Spleen (tissue), 11 donors: ENCODE measurements around the gene DDR1. TPM values are rescaled to one million over a fixed set of nuclear protein-coding genes. Genes with fewer than 3 reads are reported as not detected.
A peak's percentile ranks its signal among the peaks of the same experiment; 100 is the strongest.

Source experiments
- DNase-seq: peaks from one replicate; pipeline ENCODE4 v3.0.0-alpha.2; 2020
- H3K27ac ChIP-seq, 8 donors: fragments of 200-600 bp; sonication (generic) in 7 of 8; 1 replicate in 4 of 8; 2 replicates in 4 of 8; pipeline versions ENCODE4 v1.5.0 to v1.8.0; 2016 to 2021; ENCODE audit warnings: inconsistent platforms in 4 of 8, mild to moderate bottlenecking in 4 of 8, moderate library complexity in 1 of 8
- H3K27me3 ChIP-seq, 7 donors: fragments of 200-600 bp; sonication (generic) in 6 of 7; replicated peaks in 1 of 7; 1 replicate in 4 of 7; 2 replicates in 3 of 7; pipeline versions ENCODE4 v1.5.0 to v1.8.0; 2016 to 2021; ENCODE audit warnings: inconsistent platforms in 3 of 7, mild to moderate bottlenecking in 1 of 7
- H3K36me3 ChIP-seq, 6 donors: fragments of 200-600 bp; sonication (generic) in 5 of 6; 1 replicate in 4 of 6; 2 replicates in 2 of 6; pipeline versions ENCODE4 v1.5.0 to v1.8.0; 2016 to 2021; ENCODE audit warnings: inconsistent platforms in 2 of 6
- H3K4me1 ChIP-seq, 6 donors: fragments of 200-600 bp; sonication (generic) in 5 of 6; 1 replicate in 3 of 6; 2 replicates in 3 of 6; pipeline versions ENCODE4 v1.5.0 to v1.8.0; 2016 to 2021; ENCODE audit warnings: inconsistent platforms in 3 of 6
- H3K4me3 ChIP-seq, 8 donors: fragments of 200-600 bp; sonication (generic) in 7 of 8; 1 replicate in 4 of 8; 2 replicates in 4 of 8; pipeline versions ENCODE4 v1.5.0 to v1.8.0; 2016 to 2021; ENCODE audit warnings: inconsistent platforms in 4 of 8, mild to moderate bottlenecking in 4 of 8, moderate library complexity in 2 of 8
- H3K9me3 ChIP-seq, 8 donors: fragments of 200-600 bp; sonication (generic) in 7 of 8; 1 replicate in 4 of 8; 2 replicates in 4 of 8; pipeline versions ENCODE4 v1.5.0 to v1.8.0; 2016 to 2021; ENCODE audit warnings: inconsistent platforms in 4 of 8
- CTCF ChIP-seq, 11 experiments: fragments of 200-600 bp in 7 of 11; fragments of 450-650 bp in 4 of 11; sonication (generic) in 4 of 11; IDR thresholded peaks in 8 of 11; conservative IDR thresholded peaks in 3 of 11; 1 replicate in 7 of 11; 2 replicates in 4 of 11; pipeline versions ENCODE4 v1.4.0 to v1.8.0; 2016 to 2021; ENCODE audit warnings: antibody characterized with exemption in 11 of 11, inconsistent platforms in 4 of 11, mild to moderate bottlenecking in 1 of 11
- POLR2A ChIP-seq, 3 donors: fragments of 450-650 bp; IDR thresholded peaks; one replicate each; pipeline ENCODE4 v1.5.1; 2017; ENCODE audit warnings: antibody characterized with exemption in 3 of 3, mild to moderate bottlenecking in 1 of 3
- POLR2AphosphoS5 ChIP-seq, 3 donors: sonication (generic); formaldehyde crosslinking; IDR thresholded peaks; one replicate each; pipeline ENCODE4 v1.5.1; 2017; ENCODE audit warnings: antibody characterized with exemption in 3 of 3
- WGBS, 5 donors: extraction: QIAGEN DNeasy Blood & Tissue Kit in 3 of 5; methylation state at CpG; one replicate each; pipeline versions ENCODE4 v1.1.5 to v1.1.7; 2013 to 2018; 5-methylcytosine and 5-hydroxymethylcytosine counted together
- intact Hi-C: fragments of 100-400 bp; cut with DNase I; formaldehyde crosslinking; loops from one replicate; pipeline ENCODE4 v1.15.0; 2023; ENCODE audit warnings: low total_unique reads
- polyA plus RNA-seq, 3 donors: library from polyadenylated mRNA; stranded (reverse); fragments of 200-250 nt; gene quantifications; one replicate each; pipeline ENCODE4 v1.2.1, GENCODE V29; 2013
- total RNA-seq, 7 donors: library from RNA; depleted of rRNA in 3 of 7; stranded (reverse); fragments of >200 nt in 3 of 7; fragmentation: NEBNext Ultra II Directional in 4 of 7; extraction: Animal tissue kit (Norgen Biotek cat#: 25700) in 4 of 7; gene quantifications; one replicate each; pipeline versions ENCODE4 v1.1.0 to v1.2.1, GENCODE V29; 2016 to 2021
- donor health status: healthy with polysubstance abuse.
- donor health status: DM: no; HTN: no; CAD: no; lungs with moderate emphysema.
- donor health status: DM: no; HTN: no; CAD: no.
- donor health status: Bipolar disorder and iron deficiency.
- donor health status: healthy.
- donor health status: DM: no; HTN: no; CAD: no.
- donor health status: DM: yes; HTN: yes; CAD: no.

The DDR1 gene
- total and polyA plus RNA-seq, 10 donors = 5.0 to 37.1 (median 17.4) TPM

- Histone ChIP-seq H3K36me3 (peaks cover 0 to 12% (median 4%) of the 10 kb centered on the region in 6 donors), H3K27me3 (peaks cover 0 to 24% (median 0%) of the 10 kb centered on the region in 7 donors), H3K4me3 (peak overlapping the region; percentile 60 to 86 (median 64)), H3K4me1 (peaks cover 20 to 63% (median 44%) of the 10 kb centered on the region in 6 donors), H3K9me3 (no peaks in the 10 kb centered on the region), H3K27ac (peak overlapping the region; percentile 44 to 88 (median 83))
- intact Hi-C loops = no loop called here
- TF ChIP-seq CTCF (IDR thresholded peaks at IDR 0.05 in 8 of 11, conservative IDR thresholded peaks at IDR 0.05 in 3 of 11) = no peak
- TF ChIP-seq POLR2AphosphoS5 (IDR thresholded peaks at IDR 0.05) = peak; percentile 4 to 55 (median 47)
- WGBS, 5 donors = 10 to 28% (median 12%) methylated on average over 19 to 59 of the region's 59 CpGs
- DNase-seq = peak; percentile 83
Observed at GRCh38 chr6:30884521-30885480, 482 bp downstream of the DDR1 start.

- no peak for TF ChIP-seq POLR2AphosphoS5 (IDR thresholded peaks at IDR 0.05)
- TF ChIP-seq CTCF (IDR thresholded peaks at IDR 0.05 in 8 of 11, conservative IDR thresholded peaks at IDR 0.05 in 3 of 11) = no peak
- TF ChIP-seq POLR2A (IDR thresholded peaks at IDR 0.05) = no peak
- Histone ChIP-seq H3K36me3 (peaks cover 0 to 20% (median 6%) of the 10 kb centered on the region in 6 donors), H3K4me3 (peak overlapping the region in 7 of 8 donors; percentile 5 to 86 (median 63)), H3K9me3 (no peaks in the 10 kb centered on the region), H3K27me3 (peaks cover 0 to 24% (median 0%) of the 10 kb centered on the region in 7 donors), H3K27ac (peak overlapping the region in 6 of 8 donors; percentile 13 to 88 (median 86)), H3K4me1 (peaks cover 20 to 61% (median 44%) of the 10 kb centered on the region in 6 donors)
- intact Hi-C loops = no loop called here
- WGBS, 5 donors = 50 to 71% (median 61%) methylated on average over 7 of the region's 7 CpGs
- peak; percentile 59 for DNase-seq
Observed at GRCh38 chr6:30885481-30885998, 1.2 kb downstream of the DDR1 start.

DNA sequence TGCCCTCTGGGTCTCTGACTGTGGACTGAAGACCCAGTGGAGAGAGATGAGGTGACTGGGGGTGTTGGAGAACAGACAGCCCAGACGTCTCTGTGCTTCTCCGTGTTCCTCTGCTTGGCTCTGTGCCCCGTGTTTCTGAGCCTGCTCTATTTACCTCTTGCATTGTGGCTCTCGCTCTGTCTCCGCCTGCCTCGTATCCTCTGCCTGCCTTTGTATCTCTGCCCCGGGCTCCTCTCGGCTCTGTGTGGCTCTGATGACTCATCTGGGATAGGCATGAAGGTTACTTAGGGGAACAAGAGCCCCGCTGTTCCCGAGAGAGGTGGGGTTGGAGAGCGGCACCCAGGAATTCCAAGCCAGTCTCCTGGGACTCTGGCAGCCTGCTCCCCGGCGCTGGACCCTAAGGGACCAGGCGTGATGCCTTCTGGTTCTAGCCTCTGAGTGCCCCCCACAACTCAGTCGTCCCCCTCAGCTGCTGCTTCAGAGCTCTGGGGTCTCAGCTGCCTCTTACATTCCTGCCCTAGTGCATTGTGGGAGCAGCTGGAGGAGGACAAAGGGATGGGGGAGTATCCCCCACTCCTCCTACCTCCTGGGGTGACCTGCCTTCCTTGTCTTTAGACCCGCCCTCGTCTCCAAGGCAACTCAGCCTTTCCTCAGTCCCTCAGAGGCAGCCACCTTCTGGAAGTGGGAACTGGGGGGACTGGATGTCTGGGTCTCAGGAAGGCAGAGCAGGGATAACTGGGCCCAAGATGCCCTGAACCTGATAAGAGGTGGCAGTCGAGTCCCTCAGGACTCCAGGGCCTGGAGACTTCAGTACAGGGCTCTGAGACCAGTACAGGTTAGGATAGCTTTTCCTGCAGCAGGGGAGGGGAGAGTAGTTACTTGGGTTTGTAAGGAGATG, 1.9 kb downstream of the DDR1 start:
- TF ChIP-seq POLR2AphosphoS5 (IDR thresholded peaks at IDR 0.05) (no peak), POLR2A (IDR thresholded peaks at IDR 0.05) (no peak), CTCF (IDR thresholded peaks at IDR 0.05 in 8 of 11, conservative IDR thresholded peaks at IDR 0.05 in 3 of 11) (no peak)
- peak overlapping the region in 4 of 8 donors; percentile 60 to 86 (median 64) for H3K4me3 ChIP-seq
- no peaks in the 10 kb centered on the region for H3K9me3 ChIP-seq
- H3K27ac ChIP-seq = peak overlapping the region in 6 of 8 donors; percentile 13 to 88 (median 82)
- intact Hi-C loops = no loop called here
- H3K36me3 ChIP-seq = peaks cover 0 to 27% (median 10%) of the 10 kb centered on the region in 6 donors
- H3K4me1 ChIP-seq = peaks cover 20 to 61% (median 44%) of the 10 kb centered on the region in 6 donors
- peaks cover 0 to 24% (median 0%) of the 10 kb centered on the region in 7 donors for H3K27me3 ChIP-seq
- peak; percentile 54 for DNase-seq
- 57 to 81% (median 59%) methylated on average over 18 of the region's 18 CpGs for WGBS, 5 donors
